GM20000 (cell line): Measurements from ENCODE around the gene STAT1.

Experiments
- DNase-seq: peaks from one replicate; pipeline ENCODE4 v3.0.0; 2012; ENCODE audit warnings: low spot score
- CTCF ChIP-seq: IDR thresholded peaks from 2 replicates; pipeline ENCODE4 v1.5.1; 2012; ENCODE audit warnings: mild to moderate bottlenecking, control low read depth; ENCODE audit errors: extremely low read depth, missing control alignments

Gene STAT1

DNA sequence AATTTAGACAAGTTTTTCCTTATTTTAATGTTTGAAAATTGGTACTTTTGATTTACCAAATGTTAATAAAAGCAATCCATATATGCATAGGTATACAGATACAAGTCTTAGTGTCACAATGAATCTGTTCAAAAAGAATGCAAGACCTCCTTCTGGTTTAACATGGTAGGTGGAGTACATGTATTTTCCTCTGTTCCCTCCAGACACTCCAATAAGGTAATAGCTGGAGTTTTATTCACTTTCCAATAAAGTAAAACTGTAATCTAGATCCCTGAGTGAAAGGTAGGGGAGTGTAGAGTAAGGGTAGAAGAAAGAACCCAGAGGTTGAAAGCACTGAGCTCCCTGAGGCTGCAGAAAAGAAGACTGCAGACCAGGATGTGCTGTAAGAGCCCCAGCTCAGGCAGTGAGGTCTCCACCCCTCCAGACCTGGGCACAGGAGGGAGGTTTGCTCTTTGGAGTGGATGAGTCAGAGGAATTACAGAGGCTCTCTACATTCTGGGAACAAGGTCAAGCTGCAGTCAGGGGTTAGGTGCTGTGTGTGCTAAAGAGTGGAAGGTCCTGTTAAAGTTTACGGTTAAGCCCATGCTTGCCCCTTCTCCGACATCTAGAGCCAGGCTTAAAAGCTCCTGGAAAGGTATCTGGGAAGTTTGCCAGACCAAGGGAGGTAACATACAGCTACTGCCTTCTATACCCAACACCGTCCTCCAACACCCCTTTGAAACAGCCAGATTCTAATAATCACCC, 27.6 kb upstream of the STAT1 start:
- no peak for DNase-seq
- TF ChIP-seq CTCF = no peak

- no peak for TF ChIP-seq CTCF
- no peak for DNase-seq
These were observed 25.6 kb upstream of the STAT1 start for GRCh38 chr2:191039616-191040015.

- no peak for DNase-seq
- no peak for TF ChIP-seq CTCF
These were observed 24.8 kb upstream of the STAT1 start for GRCh38 chr2:191038741-191039140.

DNA sequence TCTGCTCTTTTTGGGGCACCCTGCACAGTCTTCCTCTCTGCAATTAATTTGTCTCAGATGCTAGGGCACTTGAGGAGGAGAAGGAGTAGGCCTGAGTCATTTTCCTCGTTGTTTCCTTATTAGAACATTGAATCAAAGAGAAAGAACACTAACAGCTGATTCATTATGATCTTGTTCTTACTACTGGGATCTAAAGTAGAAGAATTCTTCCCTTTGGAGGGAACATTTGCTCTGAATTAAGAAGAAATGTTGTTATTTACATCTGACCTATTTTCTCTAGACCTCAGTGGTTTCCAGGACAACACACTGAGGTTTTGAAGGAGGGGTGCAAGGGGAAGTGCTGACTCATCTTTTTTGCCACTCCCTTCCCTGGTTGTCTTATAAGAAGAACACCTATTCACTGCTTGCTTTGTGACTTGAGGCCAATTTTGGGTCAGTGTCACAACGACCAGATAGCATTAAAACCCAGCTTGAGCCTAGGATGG, 24.3 kb upstream of the STAT1 start:
- TF ChIP-seq CTCF = no peak
- no peak for DNase-seq

- DNase-seq = no peak
- no peak for TF ChIP-seq CTCF
These were observed 23.4 kb upstream of the STAT1 start for GRCh38 chr2:191037351-191037750.

DNA sequence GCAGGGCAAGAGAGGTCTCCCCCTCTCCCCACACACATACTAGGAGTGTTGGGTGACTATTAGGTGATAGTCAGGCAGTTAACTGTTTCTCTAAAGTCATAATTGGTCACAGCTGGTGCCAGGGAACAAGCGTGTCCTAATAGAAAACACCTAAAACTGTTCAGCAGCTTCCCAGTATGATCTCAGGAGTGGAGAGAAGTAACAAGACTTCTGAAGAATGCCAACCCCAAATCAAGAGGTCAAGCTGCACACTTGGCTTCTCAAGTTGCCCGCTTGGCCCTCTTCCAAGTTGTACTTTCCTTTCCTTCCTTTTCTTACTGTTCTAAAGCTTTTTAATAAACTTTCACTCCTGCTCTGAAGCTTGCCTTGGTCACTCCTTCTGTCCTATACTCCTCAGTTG, 22.4 kb upstream of the STAT1 start:
- no peak for TF ChIP-seq CTCF
- DNase-seq = no peak

DNA sequence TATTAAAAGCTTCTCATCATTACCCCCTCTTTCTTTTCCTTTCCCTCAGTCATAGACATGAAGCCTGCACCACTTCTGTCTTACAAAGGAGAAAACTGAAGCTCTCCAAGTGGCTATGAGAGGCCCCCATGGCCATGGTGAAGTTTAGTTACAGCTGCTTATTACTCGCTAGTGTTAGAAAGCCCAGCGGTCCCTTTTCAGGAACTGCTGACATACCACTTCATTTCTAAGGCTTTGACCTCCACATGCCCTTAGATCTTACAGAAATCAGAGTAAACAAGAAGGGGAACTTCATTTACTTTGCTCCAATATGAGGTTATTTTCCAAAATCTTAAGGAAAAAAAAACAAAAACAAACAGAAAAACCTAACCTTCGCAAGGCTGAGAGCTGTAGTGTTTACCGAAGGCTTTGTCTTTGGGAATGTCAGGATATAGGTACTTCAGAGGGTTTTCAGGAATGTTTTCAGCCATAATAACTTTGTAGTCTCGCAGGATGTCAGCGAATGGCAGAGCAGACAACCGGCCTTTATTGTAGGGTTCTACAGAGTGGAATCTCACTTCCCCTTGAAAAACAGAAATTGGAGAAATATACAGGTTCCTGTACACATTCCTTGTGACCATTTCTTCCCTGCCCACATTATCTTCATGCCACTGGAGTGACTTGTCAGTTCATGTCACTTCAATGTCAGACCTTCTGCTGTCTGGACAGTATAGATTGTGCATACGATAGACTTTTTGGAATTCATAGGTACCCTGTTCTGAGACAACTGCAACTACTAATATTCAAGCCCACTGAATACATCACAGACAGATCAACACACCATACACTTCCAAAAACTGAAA, 18.8 kb upstream of the STAT1 start:
- no peak for DNase-seq
- TF ChIP-seq CTCF = no peak
